ENCODE measurements around the gene DGKD. TPM values are rescaled to one million over a fixed set of nuclear protein-coding genes. Genes with fewer than 3 reads are reported as not detected.

The DGKD gene
- total RNA-seq, 1 experiment from 2014 or later: 41.4 TPM

GRCh38 chr2:233416706-233417105, 62.4 kb downstream of the DGKD start (continued):
- TF ChIP-seq, protein P1, sequence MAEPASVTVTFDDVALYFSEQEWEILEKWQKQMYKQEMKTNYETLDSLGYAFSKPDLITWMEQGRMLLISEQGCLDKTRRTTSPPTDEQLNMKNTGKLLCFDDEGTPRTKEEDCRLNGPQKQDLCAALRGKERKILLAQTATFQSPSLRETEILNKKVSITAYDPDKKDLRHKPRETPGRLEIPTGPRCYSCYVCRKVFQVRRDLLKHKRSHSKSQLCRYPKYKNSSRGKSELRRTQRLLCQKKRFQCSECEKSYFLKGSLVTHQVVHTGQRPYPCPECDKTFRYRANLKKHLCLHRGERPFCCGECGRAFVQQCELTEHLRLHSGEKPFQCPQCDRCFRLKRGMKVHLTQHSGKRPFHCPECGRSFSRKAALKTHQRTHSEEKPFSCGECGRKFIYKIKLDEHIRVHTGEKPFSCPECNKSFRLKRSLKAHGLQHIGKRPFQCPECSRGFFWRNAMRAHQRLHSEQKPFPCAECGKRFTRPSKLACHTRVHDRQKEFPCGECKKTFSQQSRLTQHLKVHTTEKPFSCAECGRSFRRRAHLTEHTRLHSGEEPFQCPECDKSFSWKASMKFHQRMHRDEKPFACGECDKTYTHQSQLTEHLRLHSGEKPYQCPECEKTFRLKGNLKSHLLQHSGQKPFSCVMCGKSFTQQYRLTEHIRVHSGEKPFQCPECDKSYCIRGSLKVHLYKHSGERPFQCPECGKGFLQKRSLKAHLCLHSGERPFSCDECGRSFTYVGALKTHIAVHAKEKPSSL (CRISPR knock-in tag; conservative IDR thresholded peaks at IDR 0.05): no peak
- TF ChIP-seq GABPB1 (CRISPR knock-in tag; IDR thresholded peaks at IDR 0.05): no peak
- no peak for TF ChIP-seq ZNF219 (CRISPR knock-in tag; IDR thresholded peaks at IDR 0.05; ENCODE audit: borderline replicate concordance)
- TF ChIP-seq ZNF671 (CRISPR knock-in tag; IDR thresholded peaks at IDR 0.05): no peak
- TF ChIP-seq, protein P2, sequence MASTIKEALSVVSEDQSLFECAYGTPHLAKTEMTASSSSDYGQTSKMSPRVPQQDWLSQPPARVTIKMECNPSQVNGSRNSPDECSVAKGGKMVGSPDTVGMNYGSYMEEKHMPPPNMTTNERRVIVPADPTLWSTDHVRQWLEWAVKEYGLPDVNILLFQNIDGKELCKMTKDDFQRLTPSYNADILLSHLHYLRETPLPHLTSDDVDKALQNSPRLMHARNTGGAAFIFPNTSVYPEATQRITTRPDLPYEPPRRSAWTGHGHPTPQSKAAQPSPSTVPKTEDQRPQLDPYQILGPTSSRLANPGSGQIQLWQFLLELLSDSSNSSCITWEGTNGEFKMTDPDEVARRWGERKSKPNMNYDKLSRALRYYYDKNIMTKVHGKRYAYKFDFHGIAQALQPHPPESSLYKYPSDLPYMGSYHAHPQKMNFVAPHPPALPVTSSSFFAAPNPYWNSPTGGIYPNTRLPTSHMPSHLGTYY (CRISPR knock-in tag; IDR thresholded peaks at IDR 0.05): no peak
- TF ChIP-seq AFF4 (CRISPR knock-in tag; IDR thresholded peaks at IDR 0.05; ENCODE audit: borderline replicate concordance): no peak
- TF ChIP-seq ZNF423 (CRISPR knock-in tag; IDR thresholded peaks at IDR 0.05): no peak

DNA sequence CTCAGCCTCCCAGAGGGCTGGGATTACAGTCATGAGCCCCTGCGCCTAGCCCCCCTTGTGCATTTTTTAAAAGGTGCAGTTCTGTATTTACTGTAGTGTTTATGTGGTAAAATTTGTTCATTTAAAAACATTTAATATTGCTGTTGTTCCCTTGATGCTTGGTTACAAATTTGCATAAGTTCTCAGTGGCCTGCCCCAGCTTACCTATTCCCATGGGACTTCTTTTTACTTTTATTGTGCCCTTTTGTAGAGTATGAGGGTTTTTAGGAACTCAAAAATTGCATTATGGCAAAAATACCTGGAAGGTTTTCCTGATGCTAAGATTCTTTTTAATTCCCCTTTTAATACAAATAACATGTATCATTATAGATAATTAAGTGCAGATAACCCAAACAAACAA, 63.0 kb downstream of the DGKD start:
- CTCF ChIA-PET: interaction anchor here (0.7 to 3.8 kb wide), 6 partner anchors 14 to 31 kb away, joined by 3 to 21 read pairs (median 6); no protein-coding TSS in a partner anchor
- POLR2A ChIA-PET: no interaction called here
- DNase-seq (ENCODE audit: low spot score) (no peak), ATAC-seq (no peak)
- Mint-ChIP-seq H3K4me3 (no peak overlapping the region), H3K36me3 (peaks cover 3% of the 10 kb centered on the region), H3K4me1 (peaks cover 45% of the 10 kb centered on the region), H3K9me3 (peaks cover 6% of the 10 kb centered on the region), H3K27me3 (ENCODE audit: low read depth) (no peaks in the 10 kb centered on the region), H3K27ac (no peak overlapping the region)
- TF ChIP-seq PREB (CRISPR knock-in tag; IDR thresholded peaks at IDR 0.05; ENCODE audit: borderline replicate concordance) (no peak), ZNF317 (CRISPR knock-in tag; IDR thresholded peaks at IDR 0.05; ENCODE audit: borderline replicate concordance, low read depth) (no peak), JUN (CRISPR knock-in tag; IDR thresholded peaks at IDR 0.05) (no peak), TP53 (CRISPR knock-in tag; IDR thresholded peaks at IDR 0.05) (no peak), ZNF219 (CRISPR knock-in tag; IDR thresholded peaks at IDR 0.05; ENCODE audit: borderline replicate concordance) (no peak), SP1 (CRISPR knock-in tag; conservative IDR thresholded peaks at IDR 0.05) (no peak), ZNF416 (CRISPR knock-in tag; IDR thresholded peaks at IDR 0.05) (no peak), NR3C1 (CRISPR knock-in tag; conservative IDR thresholded peaks at IDR 0.05; ENCODE audit: low read depth) (no peak), CREM (CRISPR knock-in tag; IDR thresholded peaks at IDR 0.05) (no peak), MYBL2 (CRISPR knock-in tag; IDR thresholded peaks at IDR 0.05) (no peak)
- TF ChIP-seq, protein P3, sequence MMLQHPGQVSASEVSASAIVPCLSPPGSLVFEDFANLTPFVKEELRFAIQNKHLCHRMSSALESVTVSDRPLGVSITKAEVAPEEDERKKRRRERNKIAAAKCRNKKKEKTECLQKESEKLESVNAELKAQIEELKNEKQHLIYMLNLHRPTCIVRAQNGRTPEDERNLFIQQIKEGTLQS (CRISPR knock-in tag; conservative IDR thresholded peaks at IDR 0.05): no peak
- TF ChIP-seq, protein P4, sequence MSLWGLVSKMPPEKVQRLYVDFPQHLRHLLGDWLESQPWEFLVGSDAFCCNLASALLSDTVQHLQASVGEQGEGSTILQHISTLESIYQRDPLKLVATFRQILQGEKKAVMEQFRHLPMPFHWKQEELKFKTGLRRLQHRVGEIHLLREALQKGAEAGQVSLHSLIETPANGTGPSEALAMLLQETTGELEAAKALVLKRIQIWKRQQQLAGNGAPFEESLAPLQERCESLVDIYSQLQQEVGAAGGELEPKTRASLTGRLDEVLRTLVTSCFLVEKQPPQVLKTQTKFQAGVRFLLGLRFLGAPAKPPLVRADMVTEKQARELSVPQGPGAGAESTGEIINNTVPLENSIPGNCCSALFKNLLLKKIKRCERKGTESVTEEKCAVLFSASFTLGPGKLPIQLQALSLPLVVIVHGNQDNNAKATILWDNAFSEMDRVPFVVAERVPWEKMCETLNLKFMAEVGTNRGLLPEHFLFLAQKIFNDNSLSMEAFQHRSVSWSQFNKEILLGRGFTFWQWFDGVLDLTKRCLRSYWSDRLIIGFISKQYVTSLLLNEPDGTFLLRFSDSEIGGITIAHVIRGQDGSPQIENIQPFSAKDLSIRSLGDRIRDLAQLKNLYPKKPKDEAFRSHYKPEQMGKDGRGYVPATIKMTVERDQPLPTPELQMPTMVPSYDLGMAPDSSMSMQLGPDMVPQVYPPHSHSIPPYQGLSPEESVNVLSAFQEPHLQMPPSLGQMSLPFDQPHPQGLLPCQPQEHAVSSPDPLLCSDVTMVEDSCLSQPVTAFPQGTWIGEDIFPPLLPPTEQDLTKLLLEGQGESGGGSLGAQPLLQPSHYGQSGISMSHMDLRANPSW (CRISPR knock-in tag; conservative IDR thresholded peaks at IDR 0.05; ENCODE audit: low read depth): no peak
- TF ChIP-seq, protein P2 (CRISPR knock-in tag; IDR thresholded peaks at IDR 0.05): no peak
